Mucosa of descending colon (tissue), 3 donors: ENCODE measurements around the gene TBXAS1. TPM values are rescaled to one million over a fixed set of nuclear protein-coding genes. Genes with fewer than 3 reads are reported as not detected.

Experiments used
- ATAC-seq: fragments of 200-7000 bp; cut with Tn5 transposase; one replicate; pipeline ENCODE4 v1.9.1; 2020; ENCODE audit warnings: mild to moderate bottlenecking, moderate library complexity
- DNase-seq, 3 donors: peaks; one replicate each; pipeline ENCODE4 v3.0.0-alpha.2; 2020
- H3K36me3 ChIP-seq: fragments of 200-600 bp; one replicate; pipeline ENCODE4 v1.8.0; 2021; ENCODE audit warnings: low read depth, mild to moderate bottlenecking
- H3K4me1 ChIP-seq: fragments of 200-600 bp; one replicate; pipeline ENCODE4 v1.8.0; 2021; ENCODE audit warnings: low read depth, mild to moderate bottlenecking
- H3K4me3 ChIP-seq: fragments of 200-600 bp; one replicate; pipeline ENCODE4 v1.8.0; 2021; ENCODE audit warnings: mild to moderate bottlenecking
- H3K9me3 ChIP-seq: fragments of 200-600 bp; one replicate; pipeline ENCODE4 v1.8.0; 2021; ENCODE audit warnings: mild to moderate bottlenecking
- intact Hi-C, 2 donors: fragments of 100-400 bp; cut with DNase I in 1 of 2; cut with micrococcal nuclease in 1 of 2; formaldehyde crosslinking; loops; one replicate each; pipeline versions ENCODE4 v1.11.0 to v1.11.1; 2022; cut with DNase I, micrococcal nuclease
- total RNA-seq, 3 donors: library from RNA; stranded (reverse); fragmentation: NEBNext Ultra II Directional in 2 of 3; extraction: Animal tissue kit (Norgen Biotek cat#: 25700) in 2 of 3; gene quantifications; one replicate each; pipeline versions ENCODE4 v1.2.1 to v1.2.4, GENCODE V29; 2021 to 2023
- TF ChIP-seq, protein P1 (sequence below): fragments of 200-600 bp; IDR thresholded peaks from one replicate; pipeline ENCODE4 v1.8.0; 2022; ENCODE audit warnings: antibody characterized with exemption, mild to moderate bottlenecking
- donor health status: DM: no; HTN: no; CAD: no; lungs with moderate emphysema.
- donor health status: DM: no; HTN: no; CAD: no.
- donor health status: DM: no; HTN: yes; CAD: no.

Gene TBXAS1
- total RNA-seq, 3 donors from 2014 or later: 9.4 to 15.6 (median 9.7) TPM

DNA sequence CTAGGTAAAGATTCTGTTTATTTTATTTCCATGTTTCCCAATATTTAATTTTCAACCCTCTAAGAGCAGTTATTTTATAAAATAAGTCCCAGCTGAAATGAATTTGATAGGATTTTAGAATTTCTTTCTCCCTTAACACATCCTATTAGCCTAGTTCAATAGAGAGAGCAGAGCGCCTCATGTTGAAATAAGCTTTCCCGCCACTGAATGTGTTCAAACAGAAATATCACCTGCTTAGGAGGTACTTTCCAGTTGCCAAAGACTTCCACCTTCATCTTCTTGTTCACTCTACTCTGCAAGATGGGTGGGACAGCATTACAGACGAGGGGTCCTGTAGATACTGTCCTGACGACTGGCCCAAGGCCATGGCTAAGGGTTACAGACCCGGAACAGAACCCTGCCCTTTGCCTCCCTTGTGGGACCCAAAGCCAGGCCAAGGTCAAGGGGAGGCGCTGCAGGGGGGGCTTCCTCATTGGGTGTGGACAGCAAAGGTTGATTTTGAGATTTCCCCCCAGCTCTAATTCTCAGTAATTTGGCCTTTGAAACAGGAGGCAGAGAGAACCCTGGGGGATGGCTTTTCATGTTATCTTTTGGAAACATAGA lies 171.7 kb downstream of the TBXAS1 start:
- Histone ChIP-seq H3K9me3 (no peaks in the 10 kb centered on the region), H3K4me1 (no peaks in the 10 kb centered on the region), H3K4me3 (no peak overlapping the region), H3K36me3 (no peaks in the 10 kb centered on the region)
- ATAC-seq (no peak), DNase-seq (no peak)
- intact Hi-C loops: loop anchor here in 1 of 2 donors (5.0 to 10.0 kb wide), 3 partner anchors 226 to 386 kb away; partner anchors contain the start of gene HIPK2
- TF ChIP-seq, protein P1, sequence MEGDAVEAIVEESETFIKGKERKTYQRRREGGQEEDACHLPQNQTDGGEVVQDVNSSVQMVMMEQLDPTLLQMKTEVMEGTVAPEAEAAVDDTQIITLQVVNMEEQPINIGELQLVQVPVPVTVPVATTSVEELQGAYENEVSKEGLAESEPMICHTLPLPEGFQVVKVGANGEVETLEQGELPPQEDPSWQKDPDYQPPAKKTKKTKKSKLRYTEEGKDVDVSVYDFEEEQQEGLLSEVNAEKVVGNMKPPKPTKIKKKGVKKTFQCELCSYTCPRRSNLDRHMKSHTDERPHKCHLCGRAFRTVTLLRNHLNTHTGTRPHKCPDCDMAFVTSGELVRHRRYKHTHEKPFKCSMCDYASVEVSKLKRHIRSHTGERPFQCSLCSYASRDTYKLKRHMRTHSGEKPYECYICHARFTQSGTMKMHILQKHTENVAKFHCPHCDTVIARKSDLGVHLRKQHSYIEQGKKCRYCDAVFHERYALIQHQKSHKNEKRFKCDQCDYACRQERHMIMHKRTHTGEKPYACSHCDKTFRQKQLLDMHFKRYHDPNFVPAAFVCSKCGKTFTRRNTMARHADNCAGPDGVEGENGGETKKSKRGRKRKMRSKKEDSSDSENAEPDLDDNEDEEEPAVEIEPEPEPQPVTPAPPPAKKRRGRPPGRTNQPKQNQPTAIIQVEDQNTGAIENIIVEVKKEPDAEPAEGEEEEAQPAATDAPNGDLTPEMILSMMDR: no peak

GRCh38 chr7:140003913-140004382 lies 174.9 kb downstream of the TBXAS1 start:
- Histone ChIP-seq H3K36me3 (no peaks in the 10 kb centered on the region), H3K9me3 (no peaks in the 10 kb centered on the region), H3K4me3 (no peak overlapping the region), H3K4me1 (no peaks in the 10 kb centered on the region)
- DNase-seq (peak in 1 of 3 donors; percentile 71), ATAC-seq (peak; percentile 48)
- intact Hi-C loops: loop anchor here (2.0 to 10.0 kb wide), 4 partner anchors 229 to 389 kb away; partner anchors contain the start of gene HIPK2 (in 1 of the 2)
- TF ChIP-seq, protein P1: no peak

- intact Hi-C loops: loop anchor here in 1 of 2 donors (5.0 to 10.0 kb wide), 3 partner anchors 230 to 390 kb away; partner anchors contain the start of gene HIPK2
- Histone ChIP-seq H3K4me1 (no peaks in the 10 kb centered on the region), H3K36me3 (no peaks in the 10 kb centered on the region), H3K9me3 (no peaks in the 10 kb centered on the region), H3K4me3 (no peak overlapping the region)
- ATAC-seq: no peak
- TF ChIP-seq, protein P1: no peak
- no peak for DNase-seq
These were observed 175.6 kb downstream of the TBXAS1 start for GRCh38 chr7:140004672-140005071.

GRCh38 chr7:140005341-140005740 lies 176.3 kb downstream of the TBXAS1 start:
- intact Hi-C loops: loop anchor here in 1 of 2 donors (10.0 kb wide), 2 partner anchors 231 to 391 kb away; partner anchors contain the start of gene HIPK2
- no peaks in the 10 kb centered on the region for H3K4me1 ChIP-seq
- no peak overlapping the region for H3K4me3 ChIP-seq
- TF ChIP-seq, protein P1: no peak
- no peaks in the 10 kb centered on the region for H3K36me3 ChIP-seq
- no peaks in the 10 kb centered on the region for H3K9me3 ChIP-seq
- ATAC-seq (no peak), DNase-seq (no peak)

- no peaks in the 10 kb centered on the region for H3K36me3 ChIP-seq
- TF ChIP-seq, protein P1: no peak
- H3K4me3 ChIP-seq: no peak overlapping the region
- no peaks in the 10 kb centered on the region for H3K9me3 ChIP-seq
- H3K4me1 ChIP-seq: no peaks in the 10 kb centered on the region
- no peak for DNase-seq
- peak; percentile 53 for ATAC-seq
- intact Hi-C loops: loop anchor here in 1 of 2 donors (10.0 kb wide), 2 partner anchors 231 to 391 kb away; partner anchors contain the start of gene HIPK2
These were observed 176.9 kb downstream of the TBXAS1 start for GRCh38 chr7:140005754-140006503.
